Measurements from ENCODE around the gene IKZF5. TPM values are rescaled to one million over a fixed set of nuclear protein-coding genes. Genes with fewer than 3 reads are reported as not detected.

Gene IKZF5
- polyA plus RNA-seq, 1 donor = 18.2 TPM

GRCh38 chr10:123000155-123000554 lies 8.4 kb downstream of the IKZF5 start:
- WGBS (ENCODE audit: insufficient coverage, low lambda C conversion rate) = 57% methylated on average over 1 of the region's 3 CpGs
- Histone ChIP-seq H3K4me1 (ENCODE audit: control insufficient read depth, insufficient read depth, low read length) (no peaks in the 10 kb centered on the region), H3K27me3 (ENCODE audit: control insufficient read depth, insufficient read depth, low read length) (no peaks in the 10 kb centered on the region), H3K4me3 (ENCODE audit: low read length) (no peak overlapping the region), H3K9me3 (ENCODE audit: control insufficient read depth, low read depth, low read length) (no peaks in the 10 kb centered on the region), H3K27ac (ENCODE audit: low read length) (no peak overlapping the region), H3K36me3 (ENCODE audit: control insufficient read depth, insufficient read depth, low read length) (peaks cover 24% of the 10 kb centered on the region)
- DNase-seq = no peak

DNA sequence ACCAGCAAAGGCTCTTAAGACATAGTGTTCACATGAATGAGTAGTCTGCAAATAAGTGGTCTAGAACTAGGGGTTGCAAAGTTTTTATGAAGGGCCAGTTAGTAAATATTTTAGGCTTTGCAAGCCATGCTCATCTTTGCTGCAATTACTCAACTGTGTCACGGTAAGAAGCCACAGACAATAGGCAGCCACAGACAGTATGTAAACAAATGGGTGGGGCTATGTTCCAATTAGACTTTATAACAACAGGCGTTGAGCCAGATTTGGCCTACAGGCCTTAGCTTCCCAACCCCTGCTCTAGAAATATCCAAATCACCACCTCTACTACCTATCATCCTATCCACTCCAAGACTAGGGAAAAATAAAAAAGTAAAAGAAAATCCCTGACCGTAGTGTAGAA lies 9.2 kb downstream of the IKZF5 start:
- no peak overlapping the region for H3K4me3 ChIP-seq (ENCODE audit: low read length)
- H3K27me3 ChIP-seq (ENCODE audit: control insufficient read depth, insufficient read depth, low read length) = no peaks in the 10 kb centered on the region
- H3K9me3 ChIP-seq (ENCODE audit: control insufficient read depth, low read depth, low read length) = no peaks in the 10 kb centered on the region
- no peaks in the 10 kb centered on the region for H3K4me1 ChIP-seq (ENCODE audit: control insufficient read depth, insufficient read depth, low read length)
- H3K36me3 ChIP-seq (ENCODE audit: control insufficient read depth, insufficient read depth, low read length) = peaks cover 29% of the 10 kb centered on the region
- WGBS (ENCODE audit: insufficient coverage, low lambda C conversion rate) = 60% methylated on average over 1 of the region's 3 CpGs
- no peak for DNase-seq
- H3K27ac ChIP-seq (ENCODE audit: low read length) = no peak overlapping the region

- H3K9me3 ChIP-seq (ENCODE audit: control insufficient read depth, low read depth, low read length) = no peaks in the 10 kb centered on the region
- no peaks in the 10 kb centered on the region for H3K4me1 ChIP-seq (ENCODE audit: control insufficient read depth, insufficient read depth, low read length)
- no peak overlapping the region for H3K4me3 ChIP-seq (ENCODE audit: low read length)
- DNase-seq = no peak
- WGBS (ENCODE audit: insufficient coverage, low lambda C conversion rate) = 100% methylated on average over 1 of the region's 3 CpGs
- H3K27ac ChIP-seq (ENCODE audit: low read length) = no peak overlapping the region
- H3K36me3 ChIP-seq (ENCODE audit: control insufficient read depth, insufficient read depth, low read length) = peaks cover 33% of the 10 kb centered on the region
- no peaks in the 10 kb centered on the region for H3K27me3 ChIP-seq (ENCODE audit: control insufficient read depth, insufficient read depth, low read length)
These were observed 9.7 kb downstream of the IKZF5 start for GRCh38 chr10:122998934-122999333.

DNA sequence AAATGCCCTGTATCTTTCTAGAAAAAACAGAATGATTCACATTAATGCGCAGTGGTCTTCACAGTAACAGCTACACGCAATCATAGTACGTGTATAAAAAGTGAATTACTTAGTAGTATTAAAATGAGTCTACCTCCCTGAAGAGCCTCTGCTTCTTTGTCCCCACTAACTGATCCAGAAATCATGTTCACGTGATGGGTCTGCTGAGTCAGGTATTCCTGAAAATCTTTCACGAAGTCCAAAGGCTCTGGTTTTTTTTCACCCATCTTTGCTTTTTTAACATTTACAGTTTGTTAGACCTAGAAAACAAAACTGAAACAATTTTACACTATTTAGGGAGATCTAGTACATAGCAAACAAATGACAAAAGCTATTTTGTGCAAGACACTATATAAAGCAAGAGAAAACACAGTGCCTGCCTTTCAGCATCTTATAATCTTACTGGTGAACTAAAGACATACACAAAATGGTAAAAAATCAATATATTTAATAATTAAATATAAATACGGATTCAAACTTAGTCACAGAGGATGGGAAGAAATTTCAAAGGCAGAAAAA lies 10.2 kb downstream of the IKZF5 start:
- Histone ChIP-seq H3K36me3 (ENCODE audit: control insufficient read depth, insufficient read depth, low read length) (peaks cover 36% of the 10 kb centered on the region), H3K4me3 (ENCODE audit: low read length) (no peak overlapping the region), H3K27me3 (ENCODE audit: control insufficient read depth, insufficient read depth, low read length) (no peaks in the 10 kb centered on the region), H3K9me3 (ENCODE audit: control insufficient read depth, low read depth, low read length) (no peaks in the 10 kb centered on the region), H3K4me1 (ENCODE audit: control insufficient read depth, insufficient read depth, low read length) (no peaks in the 10 kb centered on the region), H3K27ac (ENCODE audit: low read length) (no peak overlapping the region)
- 94% methylated on average over 2 of the region's 6 CpGs for WGBS (ENCODE audit: insufficient coverage, low lambda C conversion rate)
- no peak for DNase-seq

- H3K27ac ChIP-seq (ENCODE audit: low read length) = no peak overlapping the region
- 80% methylated on average over 1 of the region's 3 CpGs for WGBS (ENCODE audit: insufficient coverage, low lambda C conversion rate)
- peaks cover 36% of the 10 kb centered on the region for H3K36me3 ChIP-seq (ENCODE audit: control insufficient read depth, insufficient read depth, low read length)
- no peak overlapping the region for H3K4me3 ChIP-seq (ENCODE audit: low read length)
- DNase-seq = no peak
- no peaks in the 10 kb centered on the region for H3K9me3 ChIP-seq (ENCODE audit: control insufficient read depth, low read depth, low read length)
- no peaks in the 10 kb centered on the region for H3K4me1 ChIP-seq (ENCODE audit: control insufficient read depth, insufficient read depth, low read length)
- no peaks in the 10 kb centered on the region for H3K27me3 ChIP-seq (ENCODE audit: control insufficient read depth, insufficient read depth, low read length)
These were observed 10.7 kb downstream of the IKZF5 start for GRCh38 chr10:122997864-122998263.

GRCh38 chr10:122995936-122996335 lies 12.7 kb downstream of the IKZF5 start:
- Histone ChIP-seq H3K36me3 (ENCODE audit: control insufficient read depth, insufficient read depth, low read length) (peaks cover 38% of the 10 kb centered on the region), H3K4me3 (ENCODE audit: low read length) (no peak overlapping the region), H3K9me3 (ENCODE audit: control insufficient read depth, low read depth, low read length) (no peaks in the 10 kb centered on the region), H3K27ac (ENCODE audit: low read length) (no peak overlapping the region), H3K27me3 (ENCODE audit: control insufficient read depth, insufficient read depth, low read length) (no peaks in the 10 kb centered on the region), H3K4me1 (ENCODE audit: control insufficient read depth, insufficient read depth, low read length) (no peaks in the 10 kb centered on the region)
- DNase-seq = no peak
- WGBS (ENCODE audit: insufficient coverage, low lambda C conversion rate) = 93% methylated on average over 2 of the region's 4 CpGs

GRCh38 chr10:122993797-122994336 lies 14.7 kb downstream of the IKZF5 start:
- no peaks in the 10 kb centered on the region for H3K9me3 ChIP-seq (ENCODE audit: control insufficient read depth, low read depth, low read length)
- no peak for DNase-seq
- no peak overlapping the region for H3K27ac ChIP-seq (ENCODE audit: low read length)
- no peaks in the 10 kb centered on the region for H3K27me3 ChIP-seq (ENCODE audit: control insufficient read depth, insufficient read depth, low read length)
- H3K4me1 ChIP-seq (ENCODE audit: control insufficient read depth, insufficient read depth, low read length) = no peaks in the 10 kb centered on the region
- WGBS (ENCODE audit: insufficient coverage, low lambda C conversion rate) = no CpG with 5 or more reads among the region's 6 CpGs
- no peak overlapping the region for H3K4me3 ChIP-seq (ENCODE audit: low read length)
- peaks cover 36% of the 10 kb centered on the region for H3K36me3 ChIP-seq (ENCODE audit: control insufficient read depth, insufficient read depth, low read length)

- 89% methylated on average over 1 of the region's 1 CpG for WGBS (ENCODE audit: insufficient coverage, low lambda C conversion rate)
- no peaks in the 10 kb centered on the region for H3K4me1 ChIP-seq (ENCODE audit: control insufficient read depth, insufficient read depth, low read length)
- no peak overlapping the region for H3K27ac ChIP-seq (ENCODE audit: low read length)
These were observed 16.5 kb downstream of the IKZF5 start for GRCh38 chr10:122992031-122992585.

DNA sequence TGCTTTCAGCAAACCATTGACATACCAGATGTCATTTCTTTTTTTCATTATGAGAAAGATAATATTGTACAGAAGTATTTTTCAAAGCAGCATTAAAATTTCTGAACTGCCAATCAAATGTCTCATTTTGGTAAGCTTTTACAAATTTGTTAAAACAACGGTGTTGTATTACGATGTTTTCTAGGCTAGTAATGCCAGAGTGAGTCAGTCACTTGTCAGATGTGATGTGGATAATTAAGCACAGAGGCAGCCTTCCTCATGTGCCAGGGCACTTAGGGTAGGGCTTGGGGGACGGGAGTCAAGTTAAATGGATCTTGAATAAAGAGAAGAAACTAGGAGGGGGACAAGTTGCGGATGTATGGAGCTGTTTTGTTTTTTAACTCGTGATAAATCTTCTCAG lies 18.3 kb downstream of the IKZF5 start:
- H3K4me1 ChIP-seq (ENCODE audit: control insufficient read depth, insufficient read depth, low read length) = no peaks in the 10 kb centered on the region
- H3K27ac ChIP-seq (ENCODE audit: low read length) = no peak overlapping the region
- peaks cover 17% of the 10 kb centered on the region for H3K36me3 ChIP-seq (ENCODE audit: control insufficient read depth, insufficient read depth, low read length)
- H3K27me3 ChIP-seq (ENCODE audit: control insufficient read depth, insufficient read depth, low read length) = no peaks in the 10 kb centered on the region
- no peak overlapping the region for H3K4me3 ChIP-seq (ENCODE audit: low read length)
- WGBS (ENCODE audit: insufficient coverage, low lambda C conversion rate) = 100% methylated on average over 4 of the region's 5 CpGs
- no peak for DNase-seq
- no peaks in the 10 kb centered on the region for H3K9me3 ChIP-seq (ENCODE audit: control insufficient read depth, low read depth, low read length)

More at GRCh38 chr10:122992031-122992585, 16.5 kb downstream of the IKZF5 start:
- Histone ChIP-seq H3K36me3 (ENCODE audit: control insufficient read depth, insufficient read depth, low read length) (peaks cover 27% of the 10 kb centered on the region), H3K9me3 (ENCODE audit: control insufficient read depth, low read depth, low read length) (no peaks in the 10 kb centered on the region), H3K4me3 (ENCODE audit: low read length) (no peak overlapping the region), H3K27me3 (ENCODE audit: control insufficient read depth, insufficient read depth, low read length) (no peaks in the 10 kb centered on the region)
- DNase-seq = no peak

GRCh38 chr10:122988501-122988900 lies 20.1 kb downstream of the IKZF5 start:
- Histone ChIP-seq H3K36me3 (ENCODE audit: control insufficient read depth, insufficient read depth, low read length) (peaks cover 20% of the 10 kb centered on the region), H3K27me3 (ENCODE audit: control insufficient read depth, insufficient read depth, low read length) (no peaks in the 10 kb centered on the region), H3K9me3 (ENCODE audit: control insufficient read depth, low read depth, low read length) (no peaks in the 10 kb centered on the region), H3K4me1 (ENCODE audit: control insufficient read depth, insufficient read depth, low read length) (no peaks in the 10 kb centered on the region), H3K27ac (ENCODE audit: low read length) (no peak overlapping the region), H3K4me3 (ENCODE audit: low read length) (no peak overlapping the region)
- WGBS (ENCODE audit: insufficient coverage, low lambda C conversion rate) = no CpG with 5 or more reads among the region's 2 CpGs
- DNase-seq = no peak

- H3K4me1 ChIP-seq (ENCODE audit: control insufficient read depth, insufficient read depth, low read length) = no peaks in the 10 kb centered on the region
- H3K36me3 ChIP-seq (ENCODE audit: control insufficient read depth, insufficient read depth, low read length) = peaks cover 20% of the 10 kb centered on the region
- 90% methylated on average over 3 of the region's 6 CpGs for WGBS (ENCODE audit: insufficient coverage, low lambda C conversion rate)
These were observed 22.3 kb downstream of the IKZF5 start for GRCh38 chr10:122986335-122986734.

More at GRCh38 chr10:122986335-122986734, 22.3 kb downstream of the IKZF5 start:
- DNase-seq = no peak
- Histone ChIP-seq H3K9me3 (ENCODE audit: control insufficient read depth, low read depth, low read length) (no peaks in the 10 kb centered on the region), H3K27me3 (ENCODE audit: control insufficient read depth, insufficient read depth, low read length) (no peaks in the 10 kb centered on the region), H3K4me3 (ENCODE audit: low read length) (no peak overlapping the region), H3K27ac (ENCODE audit: low read length) (no peak overlapping the region)
